ENCODE measurements around the gene TMEM72. TPM values are rescaled to one million over a fixed set of nuclear protein-coding genes. Genes with fewer than 3 reads are reported as not detected.

Gene TMEM72
- total RNA-seq, 2 donors from 2014 or later, result 14.5 to 17.6 TPM

- intact Hi-C loops (cut with DNase I), result no loop called here
- Histone ChIP-seq H3K27ac (no peak overlapping the region), H3K9ac (ENCODE audit: low read depth in 2 of 2, low read length in 2 of 2) (no peak overlapping the region), H3K36me3 (no peaks in the 10 kb centered on the region), H3K9me3 (no peaks in the 10 kb centered on the region), H3K27me3 (no peaks in the 10 kb centered on the region), H3K4me3 (no peak overlapping the region), H3K4me1 (peaks cover 19% of the 10 kb centered on the region)
- no peak for DNase-seq
- no peak for TF ChIP-seq CTCF (IDR thresholded peaks at IDR 0.05)
Measured at GRCh38 chr10:44982114-44982460, 71.0 kb downstream of the TMEM72 start.

GRCh38 chr10:44982496-44982895, 71.4 kb downstream of the TMEM72 start:
- TF ChIP-seq CTCF (IDR thresholded peaks at IDR 0.05), result no peak
- no peak overlapping the region for H3K4me3 ChIP-seq
- H3K27ac ChIP-seq, result no peak overlapping the region
- intact Hi-C loops (cut with DNase I), result no loop called here
- no peak for DNase-seq
- peaks cover 19% of the 10 kb centered on the region for H3K4me1 ChIP-seq
- no peaks in the 10 kb centered on the region for H3K36me3 ChIP-seq
- H3K9ac ChIP-seq (ENCODE audit: low read depth in 2 of 2, low read length in 2 of 2), result no peak overlapping the region
- no peaks in the 10 kb centered on the region for H3K9me3 ChIP-seq
- no peaks in the 10 kb centered on the region for H3K27me3 ChIP-seq

DNA sequence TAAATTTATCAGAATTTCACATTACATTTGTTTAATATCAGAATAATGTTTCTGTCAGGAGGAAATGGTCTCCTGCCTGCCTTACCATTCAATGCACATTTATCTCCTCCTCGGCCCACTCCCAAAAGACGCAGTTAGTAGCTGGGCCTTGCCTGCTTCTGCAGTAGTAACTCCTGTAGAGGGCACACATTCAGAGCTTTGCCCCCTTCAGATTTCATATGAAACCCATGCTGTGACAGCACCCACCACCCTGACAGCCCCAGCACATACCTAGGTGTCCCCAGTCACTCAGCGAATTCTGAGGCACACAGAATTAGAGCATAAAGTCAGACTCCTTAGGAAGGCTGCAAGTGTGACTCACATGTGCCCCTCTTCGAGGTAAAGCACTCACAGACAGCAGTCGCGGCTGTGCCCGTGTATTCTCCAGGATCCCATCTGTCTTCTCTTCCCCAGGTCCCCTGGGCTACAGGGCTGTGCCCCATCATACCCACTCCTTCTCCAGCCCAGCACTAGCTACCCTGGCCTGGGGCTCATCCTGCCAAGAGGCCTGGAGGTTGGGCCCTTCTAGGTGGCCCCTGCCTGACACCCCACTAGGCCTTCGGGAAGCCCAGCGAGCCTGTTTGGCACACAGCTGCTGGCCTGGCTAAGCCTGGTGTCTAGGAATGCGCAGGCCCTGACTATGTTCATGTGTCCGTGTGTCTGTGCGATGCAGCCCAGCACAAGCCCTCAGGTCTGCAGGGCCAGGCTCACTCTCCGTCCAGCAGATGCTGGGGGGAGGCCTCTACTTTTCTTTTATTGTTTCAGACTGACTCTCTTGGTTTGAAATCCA, 72.1 kb downstream of the TMEM72 start:
- no peak for DNase-seq
- H3K27me3 ChIP-seq, result no peaks in the 10 kb centered on the region
- intact Hi-C loops (cut with DNase I), result no loop called here
- H3K27ac ChIP-seq, result no peak overlapping the region
- no peak for TF ChIP-seq CTCF (IDR thresholded peaks at IDR 0.05)
- H3K4me3 ChIP-seq, result no peak overlapping the region
- no peak overlapping the region for H3K9ac ChIP-seq (ENCODE audit: low read depth in 2 of 2, low read length in 2 of 2)
- no peaks in the 10 kb centered on the region for H3K36me3 ChIP-seq
- H3K9me3 ChIP-seq, result no peaks in the 10 kb centered on the region
- peaks cover 19% of the 10 kb centered on the region for H3K4me1 ChIP-seq

- Histone ChIP-seq H3K27ac (no peak overlapping the region), H3K27me3 (no peaks in the 10 kb centered on the region), H3K9ac (ENCODE audit: low read depth in 2 of 2, low read length in 2 of 2) (no peak overlapping the region), H3K36me3 (no peaks in the 10 kb centered on the region), H3K4me1 (peaks cover 17% of the 10 kb centered on the region), H3K4me3 (no peak overlapping the region), H3K9me3 (no peaks in the 10 kb centered on the region)
- TF ChIP-seq CTCF (IDR thresholded peaks at IDR 0.05), result no peak
- intact Hi-C loops (cut with DNase I), result no loop called here
- DNase-seq, result no peak
Measured at GRCh38 chr10:44983895-44984278, 72.8 kb downstream of the TMEM72 start.

DNA sequence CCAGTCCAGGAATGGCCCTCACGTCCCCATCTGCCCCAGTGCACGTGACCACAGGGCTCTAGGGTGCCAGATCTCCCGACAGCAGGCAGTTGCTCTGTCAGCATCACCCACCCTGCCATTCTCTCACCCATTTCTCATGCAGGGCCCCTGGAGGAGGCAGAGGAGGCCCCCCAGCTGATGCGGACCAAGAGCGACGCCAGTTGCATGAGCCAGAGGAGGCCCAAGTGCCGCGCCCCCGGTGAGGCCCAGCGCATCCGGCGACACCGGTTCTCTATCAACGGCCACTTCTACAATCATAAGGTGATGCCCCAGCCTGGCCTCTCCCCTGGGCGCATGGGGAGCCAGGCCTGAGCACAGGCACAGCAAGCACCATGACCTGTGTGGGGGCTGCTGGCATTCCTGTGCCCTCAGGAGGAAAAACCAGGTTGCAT, 73.5 kb downstream of the TMEM72 start:
- peaks cover 12% of the 10 kb centered on the region for H3K4me1 ChIP-seq
- H3K27ac ChIP-seq, result no peak overlapping the region
- TF ChIP-seq CTCF (IDR thresholded peaks at IDR 0.05), result no peak
- DNase-seq, result no peak
- no peak overlapping the region for H3K4me3 ChIP-seq
- H3K36me3 ChIP-seq, result no peaks in the 10 kb centered on the region
- H3K9ac ChIP-seq (ENCODE audit: low read depth in 2 of 2, low read length in 2 of 2), result no peak overlapping the region
- no peaks in the 10 kb centered on the region for H3K9me3 ChIP-seq
- no peaks in the 10 kb centered on the region for H3K27me3 ChIP-seq
- intact Hi-C loops (cut with DNase I), result no loop called here
